ENCODE data around the gene DDAH1. TPM values are rescaled to one million over a fixed set of nuclear protein-coding genes. Genes with fewer than 3 reads are reported as not detected.

DDAH1 gene
- total RNA-seq, 2 donors from 2014 or later = 10.1 to 15.6 TPM

GRCh38 chr1:85407746-85408377 lies 57.1 kb downstream of the DDAH1 start:
- no peak for ATAC-seq
- DNase-seq = no peak
- intact Hi-C loops (cut with DNase I) = no loop called here

- peak; percentile 33 for DNase-seq
- intact Hi-C loops (cut with DNase I) = no loop called here
Measured at GRCh38 chr1:85406887-85407533, 57.9 kb downstream of the DDAH1 start.

GRCh38 chr1:85406081-85406480 lies 58.9 kb downstream of the DDAH1 start:
- DNase-seq (no peak), ATAC-seq (no peak)
- intact Hi-C loops (cut with DNase I) = no loop called here

More at GRCh38 chr1:85406887-85407533, 57.9 kb downstream of the DDAH1 start:
- peak; percentile 91 to 94 for ATAC-seq

GRCh38 chr1:85404408-85404807 lies 60.6 kb downstream of the DDAH1 start:
- DNase-seq (no peak), ATAC-seq (peak in 1 of 2 donors; percentile 78)
- intact Hi-C loops (cut with DNase I) = no loop called here

- ATAC-seq (peak; percentile 26 to 62), DNase-seq (no peak)
- intact Hi-C loops (cut with DNase I) = loop anchor here in 1 of 2 donors (2.0 kb wide), 1 partner anchor 90 kb away; no protein-coding TSS in a partner anchor
Measured at GRCh38 chr1:85398391-85399064, 66.4 kb downstream of the DDAH1 start.

- ATAC-seq = no peak
- intact Hi-C loops (cut with DNase I) = loop anchor here in 1 of 2 donors (2.0 kb wide), 1 partner anchor 89 kb away; no protein-coding TSS in a partner anchor
- no peak for DNase-seq
Measured at GRCh38 chr1:85397490-85398032, 67.4 kb downstream of the DDAH1 start.

- ATAC-seq (no peak), DNase-seq (no peak)
- intact Hi-C loops (cut with DNase I) = no loop called here
Measured at GRCh38 chr1:85396194-85396593, 68.8 kb downstream of the DDAH1 start.

GRCh38 chr1:85394130-85394529 lies 70.8 kb downstream of the DDAH1 start:
- ATAC-seq (no peak), DNase-seq (no peak)
- intact Hi-C loops (cut with DNase I) = loop anchor here in 1 of 2 donors (5.0 kb wide), 1 partner anchor 82 kb away; no protein-coding TSS in a partner anchor

GRCh38 chr1:85393490-85393889 lies 71.5 kb downstream of the DDAH1 start:
- no peak for DNase-seq
- intact Hi-C loops (cut with DNase I) = loop anchor here in 1 of 2 donors (5.0 kb wide), 1 partner anchor 81 kb away; no protein-coding TSS in a partner anchor
- ATAC-seq = no peak

GRCh38 chr1:85388416-85388815 lies 76.5 kb downstream of the DDAH1 start:
- DNase-seq (no peak), ATAC-seq (no peak)
- intact Hi-C loops (cut with DNase I) = no loop called here

- intact Hi-C loops (cut with DNase I) = no loop called here
- DNase-seq (no peak), ATAC-seq (no peak)
Measured at GRCh38 chr1:85387781-85388180, 77.2 kb downstream of the DDAH1 start.

- intact Hi-C loops (cut with DNase I) = no loop called here
- ATAC-seq (no peak), DNase-seq (no peak)
Measured at GRCh38 chr1:85386068-85386722, 78.8 kb downstream of the DDAH1 start.

- intact Hi-C loops (cut with DNase I) = no loop called here
- DNase-seq = no peak
Measured at GRCh38 chr1:85379203-85380136, 85.5 kb downstream of the DDAH1 start.

GRCh38 chr1:85378534-85378933 lies 86.4 kb downstream of the DDAH1 start:
- intact Hi-C loops (cut with DNase I) = no loop called here
- DNase-seq (no peak), ATAC-seq (no peak)

More at GRCh38 chr1:85379203-85380136, 85.5 kb downstream of the DDAH1 start:
- ATAC-seq = peak; percentile 32 to 59

GRCh38 chr1:85376356-85376755 lies 88.6 kb downstream of the DDAH1 start:
- no peak for ATAC-seq

GRCh38 chr1:85375493-85375892 lies 89.5 kb downstream of the DDAH1 start:
- DNase-seq (no peak), ATAC-seq (no peak)
- intact Hi-C loops (cut with DNase I) = no loop called here

More at GRCh38 chr1:85376356-85376755, 88.6 kb downstream of the DDAH1 start:
- intact Hi-C loops (cut with DNase I) = no loop called here
- no peak for DNase-seq

GRCh38 chr1:85374160-85374559 lies 90.8 kb downstream of the DDAH1 start:
- intact Hi-C loops (cut with DNase I) = no loop called here
- ATAC-seq = peak; percentile 74 to 93
- DNase-seq = no peak

- intact Hi-C loops (cut with DNase I) = no loop called here
- DNase-seq (no peak), ATAC-seq (no peak)
Measured at GRCh38 chr1:85373378-85373708, 91.6 kb downstream of the DDAH1 start.
